RWPE1 (cell line): Measurements from ENCODE around the gene SCN4B.

Experiments used
- CTCF ChIA-PET: fragments of 350-600 bp; sonication (Branson Sonifier 250); formaldehyde crosslinking; extraction: SDS; loops from one replicate; lab custom pipeline; 2021; lab: Yijun Ruan, JAX
- POLR2A ChIA-PET: fragments of 400-600 bp; formaldehyde crosslinking; extraction: SDS; loops from one replicate; lab custom pipeline; 2020; ENCODE audit warnings: antibody characterized with exemption; ENCODE audit not compliant: low non-redundant PET; lab: Yijun Ruan, JAX
- DNase-seq: peaks from one replicate; pipeline ENCODE4 v3.0.0; 2012; ENCODE audit warnings: low spot score
- H3K27ac ChIP-seq: fragments of 450-650 bp; 2 replicates; pipeline ENCODE4 v1.5.1; 2017
- TF ChIP-seq, protein P1 (sequence below): fragments of 450-650 bp; conservative IDR thresholded peaks from 2 replicates; pipeline ENCODE4 v1.5.1; 2017; ENCODE audit warnings: low read depth, mild to moderate bottlenecking

Gene SCN4B, protein sequence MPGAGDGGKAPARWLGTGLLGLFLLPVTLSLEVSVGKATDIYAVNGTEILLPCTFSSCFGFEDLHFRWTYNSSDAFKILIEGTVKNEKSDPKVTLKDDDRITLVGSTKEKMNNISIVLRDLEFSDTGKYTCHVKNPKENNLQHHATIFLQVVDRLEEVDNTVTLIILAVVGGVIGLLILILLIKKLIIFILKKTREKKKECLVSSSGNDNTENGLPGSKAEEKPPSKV

DNA sequence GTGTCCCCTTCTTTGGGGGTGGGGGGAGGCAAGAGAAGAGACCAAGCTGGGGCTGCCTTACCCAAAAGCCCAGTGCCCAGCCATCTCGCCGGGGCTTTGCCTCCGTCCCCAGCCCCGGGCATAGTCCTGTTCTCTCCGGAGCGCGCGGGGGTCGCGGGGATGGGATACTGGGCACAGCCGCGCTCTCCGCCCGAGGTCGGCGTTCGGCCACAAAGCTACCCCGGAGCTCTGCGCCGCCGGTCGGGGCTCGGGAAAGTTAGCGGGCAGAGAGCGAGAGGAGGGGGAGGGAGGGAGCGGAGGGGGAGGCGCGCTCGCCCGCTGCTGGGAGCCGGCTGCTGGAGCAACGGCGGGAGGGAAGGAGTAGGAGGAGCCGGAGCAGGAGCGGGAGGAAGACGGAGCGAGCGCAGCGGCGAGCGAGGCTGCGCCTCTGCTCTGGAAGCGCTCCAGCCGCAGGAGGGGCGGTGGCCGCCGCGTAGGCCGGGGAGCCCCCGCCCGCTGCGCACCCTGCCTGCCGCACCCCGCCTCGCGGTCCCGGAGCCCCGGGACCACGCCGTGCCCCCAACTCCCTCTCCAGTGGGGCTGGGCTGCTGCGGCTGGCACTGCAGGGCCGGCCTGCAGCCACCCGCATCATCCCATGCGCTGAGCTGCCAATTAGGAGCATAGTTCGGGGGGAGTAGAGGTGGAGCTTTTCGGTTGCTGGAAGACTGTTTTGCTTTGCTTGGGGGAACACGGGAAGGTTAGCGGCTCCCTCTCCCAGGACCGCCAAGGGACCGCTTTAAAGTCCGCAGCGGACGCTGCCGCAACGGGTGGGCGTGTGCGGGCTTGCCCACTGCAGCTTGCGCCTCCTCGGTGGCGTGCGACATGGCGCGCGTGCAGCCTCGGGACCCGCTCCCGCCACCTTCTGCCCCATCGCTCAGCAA, at the start of gene SCN4B:
Gene SCN4B (minus strand): TSS at position 272 of the 920 bp plus-strand sequence. CDS start 150 bp downstream, at position 122.
- peak within 1 kb of the TSS; percentile 58 for H3K27ac ChIP-seq
- ChIA-PET CTCF (interaction anchor here (0.8 to 1.3 kb wide), 3 partner anchors 18 to 46 kb away, joined by 3 to 8 read pairs (median 4); no protein-coding TSS in a partner anchor), POLR2A (interaction anchor here (0.5 to 0.6 kb wide), 2 partner anchors 18 to 42 kb away, joined by 3 to 4 read pairs; no protein-coding TSS in a partner anchor)
- DNase-seq: peak; percentile 69
- TF ChIP-seq, protein P1, sequence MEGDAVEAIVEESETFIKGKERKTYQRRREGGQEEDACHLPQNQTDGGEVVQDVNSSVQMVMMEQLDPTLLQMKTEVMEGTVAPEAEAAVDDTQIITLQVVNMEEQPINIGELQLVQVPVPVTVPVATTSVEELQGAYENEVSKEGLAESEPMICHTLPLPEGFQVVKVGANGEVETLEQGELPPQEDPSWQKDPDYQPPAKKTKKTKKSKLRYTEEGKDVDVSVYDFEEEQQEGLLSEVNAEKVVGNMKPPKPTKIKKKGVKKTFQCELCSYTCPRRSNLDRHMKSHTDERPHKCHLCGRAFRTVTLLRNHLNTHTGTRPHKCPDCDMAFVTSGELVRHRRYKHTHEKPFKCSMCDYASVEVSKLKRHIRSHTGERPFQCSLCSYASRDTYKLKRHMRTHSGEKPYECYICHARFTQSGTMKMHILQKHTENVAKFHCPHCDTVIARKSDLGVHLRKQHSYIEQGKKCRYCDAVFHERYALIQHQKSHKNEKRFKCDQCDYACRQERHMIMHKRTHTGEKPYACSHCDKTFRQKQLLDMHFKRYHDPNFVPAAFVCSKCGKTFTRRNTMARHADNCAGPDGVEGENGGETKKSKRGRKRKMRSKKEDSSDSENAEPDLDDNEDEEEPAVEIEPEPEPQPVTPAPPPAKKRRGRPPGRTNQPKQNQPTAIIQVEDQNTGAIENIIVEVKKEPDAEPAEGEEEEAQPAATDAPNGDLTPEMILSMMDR: no peak

DNA sequence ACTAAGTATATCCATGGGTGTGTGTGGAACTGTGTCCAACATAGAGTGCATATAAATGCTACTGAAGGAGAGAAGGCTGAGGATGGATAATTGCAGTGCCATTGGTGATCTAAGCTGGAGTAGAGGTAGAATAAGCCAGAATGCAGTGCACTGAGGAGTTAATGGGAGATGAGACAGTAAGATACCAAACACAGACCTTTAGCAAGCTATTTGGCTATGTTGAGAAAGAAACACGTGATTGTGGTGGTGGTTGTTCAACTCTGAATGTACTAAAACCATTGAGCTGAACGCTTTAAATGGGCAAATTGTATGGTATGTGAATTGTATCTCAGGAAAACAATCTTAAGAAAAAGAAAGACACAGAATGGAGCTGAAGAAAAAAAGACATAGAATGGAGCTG, 49.3 kb upstream of the SCN4B start:
- no peak overlapping the region for H3K27ac ChIP-seq
- TF ChIP-seq, protein P1: no peak
- ChIA-PET POLR2A (interaction anchor here (0.6 kb wide), 1 partner anchor 39 kb away, joined by 3 read pairs; no protein-coding TSS in a partner anchor), CTCF (interaction anchor here (0.5 to 1.3 kb wide), 2 partner anchors 31 to 153 kb away, joined by 4 to 6 read pairs; no protein-coding TSS in a partner anchor)
- no peak for DNase-seq

DNA sequence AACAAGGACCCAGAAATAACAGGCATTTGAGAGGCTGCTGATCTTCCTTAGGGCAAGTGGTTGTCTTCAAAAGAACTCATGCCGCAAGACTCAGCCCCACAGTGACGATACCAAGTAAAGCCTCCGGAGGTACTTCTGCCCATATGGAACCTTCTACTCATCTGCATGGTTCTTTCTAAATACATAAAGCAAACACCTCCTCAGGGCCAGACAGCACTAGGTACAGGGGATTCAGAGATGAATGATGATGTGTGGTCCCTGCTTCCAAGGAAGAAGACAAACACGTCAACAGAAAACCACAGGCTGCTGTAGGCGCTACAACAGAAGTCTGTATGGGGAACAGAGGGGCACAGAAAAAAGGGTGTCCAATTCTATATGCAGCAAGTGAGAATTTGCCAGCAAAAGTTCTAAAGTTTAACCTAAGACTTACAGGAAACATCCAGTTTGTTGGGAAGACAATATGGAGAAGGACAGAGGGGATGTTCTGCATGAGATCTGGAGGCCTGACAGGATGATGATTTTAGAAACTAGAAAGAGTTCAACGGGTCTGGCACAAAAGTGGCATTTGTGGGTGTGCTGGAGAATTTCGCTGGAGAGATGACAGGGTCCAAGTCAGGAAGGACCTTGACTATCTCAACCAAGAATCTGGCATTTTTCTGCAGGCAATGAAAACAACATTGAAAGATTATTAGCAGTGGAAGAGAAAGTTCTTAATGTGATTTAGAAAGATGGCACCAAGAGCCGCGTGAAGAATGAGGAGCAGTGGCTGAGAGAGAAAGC, 48.5 kb upstream of the SCN4B start:
- DNase-seq: no peak
- ChIA-PET CTCF (interaction anchor here (1.0 to 1.3 kb wide), 2 partner anchors 30 to 152 kb away, joined by 3 to 4 read pairs; no protein-coding TSS in a partner anchor), POLR2A (no interaction called here)
- no peak overlapping the region for H3K27ac ChIP-seq
- TF ChIP-seq, protein P1: no peak

DNA sequence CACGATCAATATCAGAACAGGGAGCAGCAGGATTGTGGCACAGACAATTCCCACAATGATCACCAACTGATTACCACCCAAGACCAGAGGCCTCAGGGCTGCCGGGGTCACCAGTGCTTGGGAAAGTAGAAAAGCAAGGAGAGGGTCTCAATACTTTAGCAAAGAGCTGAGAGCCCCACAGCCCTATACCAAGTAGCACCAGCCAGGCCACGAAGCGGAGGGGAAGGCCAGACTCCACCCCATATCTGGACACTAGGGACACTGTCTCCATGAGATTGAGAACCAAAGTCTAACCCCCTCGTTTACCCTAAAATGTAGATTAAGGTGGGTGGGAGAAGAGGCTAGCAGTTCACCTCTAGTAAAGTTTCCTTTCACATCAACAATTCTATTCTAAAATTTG, 47.9 kb upstream of the SCN4B start:
- DNase-seq: no peak
- no peak overlapping the region for H3K27ac ChIP-seq
- TF ChIP-seq, protein P1: no peak
- CTCF ChIA-PET: interaction anchor here (1.0 kb wide), 1 partner anchor 152 kb away, joined by 3 read pairs; no protein-coding TSS in a partner anchor
- POLR2A ChIA-PET: no interaction called here

DNA sequence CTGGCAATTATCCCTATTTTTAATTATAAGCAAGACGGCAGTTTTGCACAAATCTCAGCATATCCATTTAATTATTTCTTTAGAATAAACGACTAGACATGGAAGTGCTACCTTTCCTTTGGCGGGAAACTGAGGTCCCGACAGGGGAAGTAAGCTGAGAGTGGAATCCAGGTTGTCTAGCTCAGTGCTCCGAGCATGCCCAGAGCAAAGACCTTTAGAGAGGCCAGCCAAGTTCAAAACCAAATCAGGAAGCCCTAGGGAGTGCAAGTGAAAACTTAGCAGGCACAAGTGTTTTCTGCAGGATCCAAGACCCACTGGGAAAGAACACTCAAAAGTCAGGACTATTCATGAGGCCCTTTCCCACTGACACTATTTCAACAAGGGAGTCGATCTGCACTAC, 46.5 kb upstream of the SCN4B start:
- ChIA-PET CTCF (interaction anchor here (0.5 to 1.4 kb wide), 24 partner anchors 9 to 1655 kb away, joined by 3 to 10 read pairs (median 4); no protein-coding TSS in a partner anchor), POLR2A (interaction anchor here (0.6 kb wide), 1 partner anchor 101 kb away, joined by 7 read pairs; no protein-coding TSS in a partner anchor)
- TF ChIP-seq, protein P1: no peak
- DNase-seq: no peak
- H3K27ac ChIP-seq: no peak overlapping the region
